Choroid plexus epithelial cell (primary cell): Measurements from ENCODE around the gene AATK.

ENCODE experiments used
- DNase-seq: peaks from one replicate; pipeline ENCODE4 v3.0.0-alpha.2; 2010; ENCODE audit warnings: low read depth
- H3K4me3 ChIP-seq: 2 replicates; pipeline ENCODE4 v1.5.1; 2011; ENCODE audit warnings: low read depth, mild to moderate bottlenecking, control low read depth, low read length, moderate library complexity
- TF ChIP-seq, protein P1 (sequence below): conservative IDR thresholded peaks from 2 replicates; pipeline ENCODE4 v1.5.1; 2011; ENCODE audit warnings: low read depth, mild to moderate bottlenecking, control low read depth, inconsistent platforms, low read length, moderate library complexity

The AATK gene

DNA sequence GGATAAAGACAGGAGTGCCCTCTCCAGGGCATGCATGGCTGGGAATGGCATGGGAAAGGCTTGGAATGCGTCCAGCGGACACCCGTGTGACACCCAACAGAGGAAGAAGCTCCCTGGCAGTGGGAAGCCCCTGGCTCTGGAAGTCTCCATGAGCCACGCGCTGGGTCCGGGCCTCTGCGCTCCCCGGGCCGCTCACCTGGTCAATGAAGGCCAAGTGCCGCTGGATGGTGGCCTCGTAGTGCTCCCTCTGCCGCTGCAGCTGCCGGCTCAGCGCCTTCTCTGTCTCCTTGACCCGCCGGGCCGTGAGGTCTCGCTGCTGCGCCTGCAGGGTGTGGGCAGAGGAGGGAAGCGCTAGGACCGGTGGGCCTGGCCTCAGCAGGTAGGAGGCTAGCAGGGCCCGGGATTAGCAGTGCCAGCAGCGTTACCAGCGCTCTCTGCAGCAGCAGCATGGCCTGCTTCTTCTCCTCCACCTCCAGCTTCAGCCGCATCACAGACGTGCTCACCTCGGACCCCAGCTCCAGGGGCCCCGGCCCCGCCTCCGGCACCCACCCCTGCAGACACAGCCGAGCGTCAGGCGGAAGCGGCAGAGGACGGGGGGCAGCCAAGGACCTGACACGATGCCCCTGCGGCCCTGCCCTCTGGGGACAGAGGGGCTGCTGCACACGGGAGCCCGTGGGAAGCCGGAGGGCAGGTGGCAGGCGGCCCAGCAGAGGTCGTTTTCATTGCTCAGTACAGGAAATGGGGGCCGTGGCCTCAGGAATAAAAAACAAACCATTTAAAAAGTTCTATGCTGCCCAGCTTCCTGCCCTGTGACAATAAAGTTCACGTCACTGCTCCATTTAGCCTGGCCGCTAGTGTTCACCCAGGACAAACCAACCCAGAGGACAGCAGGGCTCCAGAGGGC is 30.7 kb upstream of the AATK start:
- no peak for DNase-seq
- no peak overlapping the region for H3K4me3 ChIP-seq
- TF ChIP-seq, protein P1, sequence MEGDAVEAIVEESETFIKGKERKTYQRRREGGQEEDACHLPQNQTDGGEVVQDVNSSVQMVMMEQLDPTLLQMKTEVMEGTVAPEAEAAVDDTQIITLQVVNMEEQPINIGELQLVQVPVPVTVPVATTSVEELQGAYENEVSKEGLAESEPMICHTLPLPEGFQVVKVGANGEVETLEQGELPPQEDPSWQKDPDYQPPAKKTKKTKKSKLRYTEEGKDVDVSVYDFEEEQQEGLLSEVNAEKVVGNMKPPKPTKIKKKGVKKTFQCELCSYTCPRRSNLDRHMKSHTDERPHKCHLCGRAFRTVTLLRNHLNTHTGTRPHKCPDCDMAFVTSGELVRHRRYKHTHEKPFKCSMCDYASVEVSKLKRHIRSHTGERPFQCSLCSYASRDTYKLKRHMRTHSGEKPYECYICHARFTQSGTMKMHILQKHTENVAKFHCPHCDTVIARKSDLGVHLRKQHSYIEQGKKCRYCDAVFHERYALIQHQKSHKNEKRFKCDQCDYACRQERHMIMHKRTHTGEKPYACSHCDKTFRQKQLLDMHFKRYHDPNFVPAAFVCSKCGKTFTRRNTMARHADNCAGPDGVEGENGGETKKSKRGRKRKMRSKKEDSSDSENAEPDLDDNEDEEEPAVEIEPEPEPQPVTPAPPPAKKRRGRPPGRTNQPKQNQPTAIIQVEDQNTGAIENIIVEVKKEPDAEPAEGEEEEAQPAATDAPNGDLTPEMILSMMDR, result no peak

DNA sequence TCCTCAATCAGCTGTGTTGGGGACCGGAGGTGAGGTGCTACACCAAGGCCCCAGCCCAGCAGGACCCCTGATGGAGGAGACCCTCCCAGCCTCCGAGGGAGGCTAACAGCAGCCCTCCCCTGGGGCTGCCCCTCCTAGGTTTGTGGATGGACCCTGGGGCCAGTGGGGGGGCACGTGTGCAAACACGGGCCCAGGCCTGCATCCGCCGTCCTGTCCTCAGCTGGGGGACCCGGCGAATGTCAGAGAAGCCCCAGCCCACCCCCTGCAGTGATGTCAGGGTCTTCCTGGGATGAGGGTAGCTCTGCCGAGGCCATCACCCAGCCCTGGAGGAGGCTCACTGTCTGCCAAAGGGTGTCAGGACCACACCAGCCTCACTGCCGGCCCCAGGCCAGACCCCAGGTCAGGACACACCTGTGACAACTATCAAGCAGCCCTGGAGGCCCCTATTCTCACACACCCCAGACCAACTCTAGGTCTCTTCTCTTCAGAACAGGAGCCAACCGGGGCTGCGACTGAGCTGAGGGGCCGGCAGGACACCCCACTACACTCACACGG is 30.0 kb upstream of the AATK start:
- TF ChIP-seq, protein P1, result no peak
- no peak overlapping the region for H3K4me3 ChIP-seq
- no peak for DNase-seq

DNA sequence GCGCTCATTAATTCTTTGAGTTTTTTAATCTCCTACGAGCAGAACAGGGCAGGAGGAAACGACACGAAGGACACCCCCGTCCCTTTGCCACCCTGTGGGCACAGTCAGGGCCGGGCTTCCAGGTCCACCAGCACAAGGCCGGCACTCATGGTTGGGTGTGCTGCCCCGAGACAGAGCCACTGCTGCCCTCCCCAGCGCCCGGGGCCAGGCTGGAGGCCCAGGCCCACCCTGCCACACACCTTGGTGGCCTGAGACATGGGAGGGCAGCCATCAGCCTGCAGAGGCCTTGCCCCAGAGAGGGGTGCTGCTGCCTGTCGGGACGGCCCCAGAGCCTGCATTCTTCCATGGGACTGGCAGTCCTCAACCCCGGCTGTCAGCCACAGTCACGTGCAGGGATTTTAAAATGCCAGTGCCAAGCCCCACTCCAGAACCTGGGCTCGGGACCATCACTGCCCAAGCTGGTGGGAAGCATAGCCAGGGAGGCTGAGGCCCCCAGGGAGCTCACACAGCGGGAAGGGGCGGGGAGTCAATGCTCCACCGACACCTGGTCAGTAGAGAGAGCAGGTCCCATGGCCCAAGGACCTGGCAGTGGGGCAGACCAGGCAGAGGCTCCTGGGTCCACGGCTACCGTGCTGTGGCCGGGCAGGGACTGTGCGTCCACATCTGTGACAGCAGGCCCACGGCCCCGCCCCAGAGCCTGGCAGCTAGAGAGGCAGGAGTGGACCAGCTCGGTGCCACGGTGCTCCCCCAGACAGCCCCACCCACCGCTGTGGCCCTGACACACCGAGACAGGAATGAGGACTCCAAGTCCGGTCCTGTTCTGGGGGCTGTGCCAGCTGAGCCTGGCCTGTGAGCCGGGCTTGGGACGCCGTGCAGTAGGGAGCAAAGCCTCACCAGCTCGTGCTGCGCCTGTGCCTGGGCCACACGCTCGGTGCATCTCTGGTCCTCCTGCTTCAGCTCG is 29.2 kb upstream of the AATK start:
- no peak for DNase-seq
- TF ChIP-seq, protein P1, result no peak
- H3K4me3 ChIP-seq, result no peak overlapping the region

DNA sequence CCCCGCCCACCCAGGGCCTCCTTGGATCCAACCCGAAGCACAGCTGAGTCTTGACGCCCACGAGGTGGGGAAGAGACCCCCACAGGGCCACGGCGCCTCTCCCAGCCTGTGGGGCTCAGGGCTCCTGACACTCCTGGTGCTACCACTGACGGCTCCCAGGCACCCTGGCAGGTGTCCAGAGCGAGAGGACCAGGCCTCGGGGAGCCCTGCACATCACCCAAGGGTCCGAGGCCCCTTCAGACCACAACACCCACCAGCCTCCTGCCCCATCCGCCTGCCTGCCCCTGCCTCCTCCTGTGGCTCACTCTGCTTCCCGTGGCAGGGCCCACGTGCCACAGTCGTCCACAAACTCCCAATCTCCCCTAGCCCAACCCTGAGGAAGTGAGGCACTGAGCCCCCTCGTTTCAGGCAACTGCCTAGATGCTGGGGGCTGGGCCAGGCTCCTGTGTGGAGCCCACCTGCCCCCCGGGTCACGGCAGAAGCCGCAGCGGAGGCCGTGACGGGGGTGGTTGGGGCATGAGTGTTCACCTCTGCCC is 28.3 kb upstream of the AATK start:
- H3K4me3 ChIP-seq, result no peak overlapping the region
- DNase-seq, result no peak
- TF ChIP-seq, protein P1, result no peak

DNA sequence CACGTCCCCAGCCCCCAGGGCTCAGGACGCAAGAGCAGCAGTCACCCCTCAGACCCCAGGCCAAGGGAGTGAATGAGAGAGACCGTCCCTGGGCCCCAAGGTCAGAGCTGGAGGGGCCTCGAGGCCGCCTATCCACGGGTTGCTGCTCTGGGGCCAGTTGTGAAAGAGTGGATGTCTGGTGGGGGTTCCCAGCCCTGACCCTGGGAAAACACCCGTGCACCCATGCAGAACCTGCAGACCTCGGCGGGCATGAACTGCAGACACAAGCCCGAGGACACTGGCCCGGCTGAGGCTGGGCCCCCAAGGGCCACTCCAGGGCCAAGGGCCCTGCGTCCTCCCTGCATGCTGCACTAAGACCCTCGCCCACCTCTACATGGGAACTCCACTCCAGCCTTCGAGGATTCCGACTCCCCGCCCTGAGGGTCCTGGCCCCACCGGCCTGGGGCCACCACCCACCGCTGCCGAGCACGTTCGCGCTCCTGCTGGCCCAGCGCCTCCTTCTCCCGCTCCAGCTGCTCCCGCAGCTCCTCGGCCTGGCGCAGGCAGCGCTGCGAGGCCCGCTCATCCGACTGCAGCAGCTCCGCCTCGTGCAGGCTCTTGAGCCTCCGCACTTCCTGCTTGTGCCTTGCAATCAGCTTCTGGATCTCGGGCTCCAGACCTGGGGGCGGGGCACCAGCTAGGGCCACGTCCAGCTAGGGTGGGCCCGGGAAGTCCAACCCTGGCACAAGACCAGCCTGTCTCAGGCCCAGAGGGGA is 27.6 kb upstream of the AATK start:
- H3K4me3 ChIP-seq, result no peak overlapping the region
- TF ChIP-seq, protein P1, result no peak
- DNase-seq, result no peak

DNA sequence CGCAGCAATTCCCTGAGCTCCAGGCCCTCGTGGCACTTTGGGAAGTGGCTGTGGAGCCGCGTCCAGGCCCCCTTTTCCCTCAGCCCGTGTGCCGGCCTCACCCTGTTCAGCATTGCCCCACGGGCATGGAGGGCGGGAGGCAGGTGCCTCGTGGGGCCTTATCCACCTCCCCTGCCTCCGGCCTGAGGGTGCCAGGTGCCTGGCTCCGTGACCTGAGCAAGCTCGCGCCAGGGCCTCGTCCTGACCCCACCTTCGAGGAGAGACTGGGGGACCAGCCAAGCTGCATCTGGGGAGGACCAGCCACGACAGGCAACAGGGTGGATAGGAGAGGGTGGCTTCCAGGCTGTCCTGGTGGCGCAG is 27.0 kb upstream of the AATK start:
- DNase-seq, result no peak
- TF ChIP-seq, protein P1, result no peak
- no peak overlapping the region for H3K4me3 ChIP-seq
